Right cardiac atrium (tissue), 5 donors: ENCODE data around the gene MAP3K10. TPM values are rescaled to one million over a fixed set of nuclear protein-coding genes. Genes with fewer than 3 reads are reported as not detected.

Source experiments
- ATAC-seq, 2 donors: fragments of 200-7000 bp; cut with Tn5 transposase; one replicate each; pipeline versions ENCODE4 v1.8.0 to v1.9.1; 2020; ENCODE audit warnings: moderate library complexity in 2 of 2, mild to moderate bottlenecking in 1 of 2
- DNase-seq, 3 donors: peaks; one replicate each; pipeline ENCODE4 v3.0.0-alpha.2; 2020
- H3K27ac ChIP-seq: one replicate; pipeline ENCODE4 v1.5.1; 2013; ENCODE audit warnings: mild to moderate bottlenecking, low read length, control low read depth, moderate library complexity
- H3K27me3 ChIP-seq: one replicate; pipeline ENCODE4 v1.6.1; 2013; ENCODE audit not compliant: control insufficient read depth, insufficient read depth
- H3K4me1 ChIP-seq: one replicate; pipeline ENCODE4 v1.6.1; 2013; ENCODE audit warnings: low read length; ENCODE audit not compliant: control insufficient read depth, insufficient read depth
- H3K4me3 ChIP-seq: one replicate; pipeline ENCODE4 v1.5.1; 2013; ENCODE audit warnings: low read length, control low read depth
- H3K9me3 ChIP-seq: one replicate; pipeline ENCODE4 v1.6.1; 2013; ENCODE audit warnings: low read length; ENCODE audit not compliant: control insufficient read depth
- WGBS: extraction: QIAGEN DNeasy Blood & Tissue Kit; methylation state at CpG from one replicate; pipeline ENCODE4 v1.1.7; 2013; 5-methylcytosine and 5-hydroxymethylcytosine counted together
- intact Hi-C, 4 donors: fragments of 100-400 bp; cut with DNase I; formaldehyde crosslinking; loops; one replicate each; pipeline versions ENCODE4 v1.11.0 to v1.14.0; 2022 to 2023
- polyA plus RNA-seq: library from polyadenylated mRNA; stranded (reverse); fragments of 200-250 nt; gene quantifications from one replicate; pipeline ENCODE4 v1.2.3, GENCODE V29; 2013
- total RNA-seq, 4 donors: library from RNA; stranded (reverse); fragmentation: NEBNext Ultra II Directional; extraction: Animal tissue kit (Norgen Biotek cat#: 25700); gene quantifications; one replicate each; pipeline ENCODE4 v1.2.1, GENCODE V29; 2021
- donor health status: healthy with polysubstance abuse.
- donor health status: DM: no; HTN: yes; CAD: no.
- donor health status: DM: no; HTN: no; CAD: no.
- donor health status: DM: no; HTN: yes; CAD: no; lungs with severe emphysema.
- donor health status: DM: yes; HTN: yes; CAD: no.

MAP3K10 gene
- total and polyA plus RNA-seq, 5 donors = 16.9 to 25.3 (median 20.4) TPM

DNA sequence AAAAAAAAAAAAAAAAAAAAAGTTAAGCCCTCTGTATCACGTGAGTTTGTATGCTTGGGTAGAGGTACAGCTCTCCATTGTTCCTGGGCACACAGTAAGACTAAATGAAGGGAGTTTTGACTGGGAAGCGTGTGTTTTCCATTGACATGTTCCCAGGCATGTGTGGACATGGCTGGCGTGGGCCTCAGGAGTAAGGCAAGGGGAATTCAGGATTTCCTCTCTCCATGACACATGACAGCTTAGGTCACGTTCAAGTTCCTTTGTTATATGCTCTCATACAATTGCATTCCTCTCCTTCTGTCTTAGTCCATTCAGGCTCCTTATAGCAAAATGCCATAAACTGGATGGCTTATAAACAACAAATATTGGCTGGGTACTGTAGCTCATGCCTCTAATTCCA, 17.1 kb upstream of the MAP3K10 start:
- 70% methylated on average over 4 of the region's 4 CpGs for WGBS
- Histone ChIP-seq H3K4me1 (no peaks in the 10 kb centered on the region), H3K27me3 (no peaks in the 10 kb centered on the region), H3K27ac (no peak overlapping the region), H3K4me3 (no peak overlapping the region), H3K9me3 (no peaks in the 10 kb centered on the region)
- no peak for DNase-seq
- no peak for ATAC-seq
- intact Hi-C loops = no loop called here

DNA sequence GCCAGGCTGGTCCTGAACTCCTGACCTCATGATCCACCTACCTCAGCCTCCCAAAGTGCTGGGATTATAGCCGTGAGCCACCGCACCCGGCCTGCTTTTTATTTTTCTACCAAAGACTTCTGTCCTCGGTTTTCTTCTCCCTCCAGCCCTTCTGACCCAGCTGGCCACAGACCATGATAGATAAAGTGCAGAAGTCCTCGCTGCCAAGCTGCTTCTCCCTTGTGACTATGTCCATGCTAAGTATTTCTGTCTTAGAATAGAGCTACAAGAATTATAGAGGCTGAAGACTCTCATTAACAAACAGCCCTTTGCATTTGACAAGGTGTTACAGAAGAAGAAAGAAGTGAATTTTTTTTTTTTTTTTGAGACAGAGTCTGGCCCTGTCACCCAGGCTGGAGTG, 15.4 kb upstream of the MAP3K10 start:
- peak in 1 of 2 donors; percentile 41 for ATAC-seq

DNA sequence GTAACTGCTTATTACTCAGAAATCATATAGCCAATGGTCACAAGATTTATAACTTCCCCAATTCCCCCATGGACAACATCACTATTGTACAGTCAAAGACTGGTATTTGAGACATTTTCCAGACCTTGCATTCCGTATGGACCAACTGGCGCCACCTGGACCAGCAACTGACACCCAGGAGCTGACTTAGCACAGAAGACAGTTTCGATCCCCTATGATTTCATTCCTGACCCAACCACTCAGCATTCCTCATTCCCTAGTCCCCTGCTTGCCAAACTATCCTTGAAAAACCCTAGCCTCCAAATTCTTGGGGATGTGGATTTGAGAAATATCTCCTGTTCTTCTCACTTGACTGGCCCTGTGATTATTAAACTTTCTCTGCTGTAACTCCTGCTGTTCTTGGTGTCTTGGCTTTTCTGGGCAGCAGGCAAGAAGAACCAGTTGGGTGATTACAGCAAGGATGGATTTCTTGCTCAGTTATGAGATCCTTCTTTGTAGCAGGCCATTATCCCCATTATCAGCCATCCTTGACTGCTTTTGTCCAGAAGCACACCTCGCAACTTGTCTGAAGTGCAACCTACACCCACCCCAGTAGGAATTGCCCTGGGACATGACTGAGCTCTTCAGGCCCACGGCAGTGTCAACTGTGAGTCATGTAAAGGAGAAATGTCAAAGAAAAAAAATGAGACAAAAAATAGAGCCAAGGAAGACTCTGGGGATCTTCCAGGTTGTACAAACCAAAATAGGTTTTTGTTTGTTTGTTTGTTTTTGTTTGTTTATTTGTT, 13.7 kb upstream of the MAP3K10 start:
- DNase-seq = no peak
- WGBS = 75% methylated on average over 5 of the region's 5 CpGs
- intact Hi-C loops = no loop called here
- ATAC-seq = no peak
- H3K9me3 ChIP-seq = no peaks in the 10 kb centered on the region
- H3K4me3 ChIP-seq = no peak overlapping the region
- H3K4me1 ChIP-seq = no peaks in the 10 kb centered on the region
- H3K27ac ChIP-seq = no peak overlapping the region
- no peaks in the 10 kb centered on the region for H3K27me3 ChIP-seq

More for the DNA sequence above, 15.4 kb upstream of the MAP3K10 start:
- 48% methylated on average over 5 of the region's 5 CpGs for WGBS
- no peaks in the 10 kb centered on the region for H3K27me3 ChIP-seq
- DNase-seq = peak in 2 of 3 donors; percentile 33 to 71
- H3K4me3 ChIP-seq = no peak overlapping the region
- intact Hi-C loops = no loop called here
- no peak overlapping the region for H3K27ac ChIP-seq
- H3K4me1 ChIP-seq = no peaks in the 10 kb centered on the region
- H3K9me3 ChIP-seq = no peaks in the 10 kb centered on the region

DNA sequence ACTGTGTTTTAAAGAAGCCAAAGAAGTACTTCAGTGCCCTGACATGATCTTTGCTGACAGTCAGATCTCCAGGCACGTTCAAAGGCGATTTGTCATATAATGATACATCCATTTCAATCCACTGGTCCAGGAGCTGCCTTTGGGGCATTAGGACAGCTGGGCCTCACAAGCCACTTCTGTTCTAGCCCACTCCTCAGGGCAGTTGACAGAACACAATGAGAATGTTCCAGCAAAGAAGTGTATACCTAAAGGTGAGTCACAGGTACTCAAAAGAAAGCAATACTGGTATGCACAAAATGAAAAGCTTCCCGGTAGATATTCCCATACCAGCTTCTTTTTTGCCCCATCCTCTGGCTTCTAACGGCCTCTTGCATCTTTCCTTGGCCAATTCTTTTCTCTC, 12.5 kb upstream of the MAP3K10 start:
- no peak overlapping the region for H3K4me3 ChIP-seq
- DNase-seq (no peak), ATAC-seq (no peak)
- 80% methylated on average over 4 of the region's 4 CpGs for WGBS
- no peak overlapping the region for H3K27ac ChIP-seq
- intact Hi-C loops = no loop called here
- no peaks in the 10 kb centered on the region for H3K4me1 ChIP-seq
- H3K9me3 ChIP-seq = no peaks in the 10 kb centered on the region
- H3K27me3 ChIP-seq = no peaks in the 10 kb centered on the region

DNA sequence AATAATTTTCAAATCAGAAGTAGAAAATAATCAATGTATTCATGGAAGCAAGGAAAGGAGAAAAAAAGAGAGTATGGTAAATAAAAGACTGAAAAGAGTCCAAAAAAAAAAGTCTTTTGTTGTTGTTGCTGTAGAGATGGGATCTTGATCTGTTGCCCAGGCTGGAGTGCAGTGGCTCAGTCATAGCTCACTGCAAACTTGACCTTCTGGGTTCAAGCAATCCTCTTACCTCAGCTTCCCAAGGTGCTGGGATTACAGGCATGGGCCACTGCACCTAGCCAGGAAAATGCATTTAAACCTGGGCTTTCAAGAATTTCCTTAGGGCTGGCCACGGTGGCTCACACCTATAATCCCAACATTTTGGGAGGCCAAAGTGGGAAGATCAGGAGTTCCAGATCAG, 7.0 kb upstream of the MAP3K10 start:
- Histone ChIP-seq H3K4me1 (no peaks in the 10 kb centered on the region), H3K27me3 (no peaks in the 10 kb centered on the region), H3K27ac (no peak overlapping the region), H3K9me3 (no peaks in the 10 kb centered on the region), H3K4me3 (no peak overlapping the region)
- WGBS = 86% methylated on average over 1 of the region's 1 CpG
- DNase-seq = no peak
- intact Hi-C loops = no loop called here
- no peak for ATAC-seq

DNA sequence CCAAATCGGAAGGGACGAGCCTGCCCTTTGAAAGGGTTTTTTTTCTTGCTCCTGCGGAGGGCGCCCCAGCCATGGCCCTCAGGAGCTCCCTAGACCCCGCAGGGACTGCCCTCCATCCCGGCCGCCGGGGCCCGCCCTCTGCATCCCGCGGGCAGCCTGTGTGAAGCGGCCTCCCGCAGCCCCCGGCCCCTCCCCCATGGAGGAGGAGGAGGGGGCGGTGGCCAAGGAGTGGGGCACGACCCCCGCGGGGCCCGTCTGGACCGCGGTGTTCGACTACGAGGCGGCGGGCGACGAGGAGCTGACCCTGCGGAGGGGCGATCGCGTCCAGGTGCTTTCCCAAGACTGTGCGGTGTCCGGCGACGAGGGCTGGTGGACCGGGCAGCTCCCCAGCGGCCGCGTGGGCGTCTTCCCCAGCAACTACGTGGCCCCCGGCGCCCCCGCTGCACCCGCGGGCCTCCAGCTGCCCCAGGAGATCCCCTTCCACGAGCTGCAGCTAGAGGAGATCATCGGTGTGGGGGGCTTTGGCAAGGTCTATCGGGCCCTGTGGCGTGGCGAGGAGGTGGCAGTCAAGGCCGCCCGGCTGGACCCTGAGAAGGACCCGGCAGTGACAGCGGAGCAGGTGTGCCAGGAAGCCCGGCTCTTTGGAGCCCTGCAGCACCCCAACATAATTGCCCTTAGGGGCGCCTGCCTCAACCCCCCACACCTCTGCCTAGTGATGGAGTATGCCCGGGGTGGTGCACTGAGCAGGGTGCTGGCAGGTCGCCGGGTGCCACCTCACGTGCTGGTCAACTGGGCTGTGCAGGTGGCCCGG, 815 bp downstream of the MAP3K10 start:
- Histone ChIP-seq H3K4me3 (peak overlapping the region; percentile 68), H3K4me1 (peaks cover 8% of the 10 kb centered on the region), H3K9me3 (no peaks in the 10 kb centered on the region), H3K27me3 (no peaks in the 10 kb centered on the region), H3K27ac (no peak overlapping the region)
- ATAC-seq = peak; percentile 25 to 30
- peak; percentile 42 to 78 (median 72) for DNase-seq
- intact Hi-C loops = no loop called here
- WGBS = 16% methylated on average over 62 of the region's 62 CpGs

DNA sequence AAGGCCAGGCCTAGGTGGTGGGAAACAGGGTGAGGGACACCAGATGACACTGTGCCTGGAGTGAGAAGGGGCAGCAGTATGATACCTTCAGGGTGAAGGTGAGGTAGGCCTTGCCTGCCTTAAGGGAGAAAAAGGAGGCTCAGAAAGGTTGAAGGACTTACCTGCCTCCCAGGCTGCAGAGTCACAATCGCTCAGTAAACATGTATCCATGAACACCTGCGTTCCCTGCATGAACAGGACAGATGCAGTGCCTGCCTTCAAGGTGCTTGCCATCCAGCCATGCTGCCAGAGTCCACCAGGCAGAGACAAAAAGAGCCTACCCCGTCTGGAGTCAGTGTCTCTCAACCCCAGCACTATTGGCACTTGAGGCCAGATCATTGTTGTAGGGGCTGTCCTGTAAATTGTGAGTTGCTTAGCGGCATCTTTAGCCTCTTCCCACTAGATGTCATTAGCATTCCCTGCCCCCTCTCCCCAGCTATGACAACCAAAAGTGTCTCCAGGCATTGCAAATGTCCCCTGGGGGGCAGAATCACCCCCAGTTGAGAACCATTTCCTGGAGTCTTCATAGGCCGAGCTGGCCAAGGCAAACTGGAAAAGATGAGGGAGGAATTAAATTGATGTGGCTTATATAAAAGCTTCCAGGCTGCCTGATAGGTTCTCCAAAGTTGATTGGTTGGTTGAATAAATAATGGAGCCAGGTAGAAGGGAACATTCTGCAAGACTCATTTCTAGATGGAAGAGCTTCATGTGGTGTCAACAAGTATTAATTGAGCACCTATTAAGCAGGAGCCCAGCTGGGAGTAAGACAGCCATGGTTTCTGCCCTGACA, 1.7 kb downstream of the MAP3K10 start:
- H3K27ac ChIP-seq = no peak overlapping the region
- 73% methylated on average over 5 of the region's 5 CpGs for WGBS

DNA sequence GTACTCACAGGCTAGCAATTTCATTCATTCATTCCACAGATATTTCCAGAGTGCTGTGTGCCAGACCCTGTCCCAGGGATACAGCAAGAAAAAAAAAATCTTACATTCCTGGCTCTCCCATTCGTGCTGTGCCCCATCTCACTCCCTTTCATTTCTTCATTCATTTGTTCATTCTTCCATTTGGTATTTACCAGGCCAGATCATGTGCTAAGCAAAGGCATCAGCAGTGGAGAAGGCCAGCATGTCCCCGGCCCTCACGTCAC, 2.3 kb downstream of the MAP3K10 start:
- H3K4me1 ChIP-seq = peaks cover 8% of the 10 kb centered on the region
- H3K27ac ChIP-seq = no peak overlapping the region
- DNase-seq = no peak
- WGBS = 82% methylated on average over 3 of the region's 3 CpGs
- H3K9me3 ChIP-seq = no peaks in the 10 kb centered on the region
- no peaks in the 10 kb centered on the region for H3K27me3 ChIP-seq
- ATAC-seq = no peak
- intact Hi-C loops = no loop called here
- H3K4me3 ChIP-seq = no peak overlapping the region

More for the DNA sequence above, 1.7 kb downstream of the MAP3K10 start:
- Histone ChIP-seq H3K9me3 (no peaks in the 10 kb centered on the region), H3K4me1 (peaks cover 8% of the 10 kb centered on the region), H3K27me3 (no peaks in the 10 kb centered on the region), H3K4me3 (no peak overlapping the region)
- no peak for ATAC-seq
- intact Hi-C loops = no loop called here
- DNase-seq = no peak

DNA sequence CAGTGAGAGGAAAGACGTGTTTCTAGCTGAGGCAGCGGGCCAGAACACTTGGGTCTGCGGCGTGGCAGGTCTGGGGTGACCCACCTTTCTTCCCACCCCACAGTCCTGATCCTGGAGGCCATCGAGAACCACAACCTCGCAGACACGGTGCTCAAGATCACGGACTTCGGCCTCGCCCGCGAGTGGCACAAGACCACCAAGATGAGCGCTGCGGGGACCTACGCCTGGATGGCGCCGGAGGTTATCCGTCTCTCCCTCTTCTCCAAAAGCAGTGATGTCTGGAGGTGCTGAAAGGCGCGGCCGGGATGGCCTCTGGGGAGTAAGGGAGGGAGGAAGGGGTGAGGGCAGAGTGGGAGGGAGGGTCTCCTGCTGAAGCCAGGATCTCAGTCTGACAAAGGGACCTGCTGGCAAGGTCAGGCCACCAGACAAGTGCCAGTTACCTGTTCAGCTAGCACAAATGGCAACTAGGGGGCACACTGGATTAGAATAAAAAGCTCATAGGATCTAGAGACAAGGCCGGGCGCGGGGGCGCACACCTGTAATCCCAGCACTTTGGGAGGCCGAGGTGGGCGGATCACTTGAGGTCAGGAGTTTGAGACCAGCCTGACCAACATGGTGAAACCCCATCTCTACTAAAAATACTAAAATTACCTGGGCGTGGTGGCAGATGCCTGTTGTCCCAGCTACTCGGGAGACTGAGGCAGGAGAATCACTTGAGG, 7.2 kb downstream of the MAP3K10 start:
- Histone ChIP-seq H3K4me3 (no peak overlapping the region), H3K9me3 (no peaks in the 10 kb centered on the region), H3K27me3 (no peaks in the 10 kb centered on the region), H3K4me1 (no peaks in the 10 kb centered on the region), H3K27ac (no peak overlapping the region)
- DNase-seq = peak in 1 of 3 donors; percentile 51
- ATAC-seq = no peak
- intact Hi-C loops = no loop called here
- 96% methylated on average over 29 of the region's 29 CpGs for WGBS

DNA sequence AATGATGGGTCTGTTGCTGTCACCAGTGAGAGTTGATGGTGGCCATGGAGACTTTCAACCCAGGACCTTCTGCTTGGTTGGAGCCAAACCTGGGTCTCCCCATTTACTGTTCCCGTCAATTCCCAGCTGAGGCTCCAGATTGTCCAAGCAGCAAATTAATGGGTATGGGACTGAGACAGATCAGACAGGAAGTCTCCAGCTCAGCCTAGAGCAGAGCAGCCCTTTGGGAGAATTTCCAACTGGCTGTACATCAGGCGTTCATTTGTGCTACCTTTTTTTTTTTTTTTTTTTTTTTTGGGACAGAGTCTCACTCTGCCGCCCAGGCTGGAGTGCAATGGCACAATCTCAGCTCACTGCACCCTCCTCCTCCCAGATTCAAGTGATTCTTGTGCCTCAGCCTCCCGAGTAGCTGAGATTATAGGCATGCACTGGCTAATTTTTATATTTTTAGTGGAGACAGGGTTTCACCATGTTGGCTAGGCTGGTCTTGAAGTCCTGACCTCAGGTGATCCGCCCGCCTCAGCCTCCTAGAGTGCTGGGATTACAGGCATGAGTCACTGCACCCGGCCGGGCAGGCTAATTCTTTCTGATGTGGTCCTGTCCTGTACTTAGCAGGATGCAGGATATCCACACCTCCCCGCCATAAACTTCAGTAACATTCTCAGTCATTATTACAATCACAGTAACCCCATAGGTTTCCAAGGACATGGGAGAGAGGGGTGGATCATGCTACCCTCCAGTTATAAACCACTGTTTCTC, 9.3 kb downstream of the MAP3K10 start:
- Histone ChIP-seq H3K27ac (no peak overlapping the region), H3K4me1 (no peaks in the 10 kb centered on the region), H3K9me3 (no peaks in the 10 kb centered on the region), H3K4me3 (no peak overlapping the region), H3K27me3 (no peaks in the 10 kb centered on the region)
- intact Hi-C loops = no loop called here
- ATAC-seq = no peak
- DNase-seq = no peak
- WGBS = 78% methylated on average over 9 of the region's 9 CpGs
